ENCODE results near the gene TNIP2. TPM values are rescaled to one million over a fixed set of nuclear protein-coding genes. Genes with fewer than 3 reads are reported as not detected.

The TNIP2 gene
- total RNA-seq, 1 donor from 2014 or later: 29.0 TPM

DNA sequence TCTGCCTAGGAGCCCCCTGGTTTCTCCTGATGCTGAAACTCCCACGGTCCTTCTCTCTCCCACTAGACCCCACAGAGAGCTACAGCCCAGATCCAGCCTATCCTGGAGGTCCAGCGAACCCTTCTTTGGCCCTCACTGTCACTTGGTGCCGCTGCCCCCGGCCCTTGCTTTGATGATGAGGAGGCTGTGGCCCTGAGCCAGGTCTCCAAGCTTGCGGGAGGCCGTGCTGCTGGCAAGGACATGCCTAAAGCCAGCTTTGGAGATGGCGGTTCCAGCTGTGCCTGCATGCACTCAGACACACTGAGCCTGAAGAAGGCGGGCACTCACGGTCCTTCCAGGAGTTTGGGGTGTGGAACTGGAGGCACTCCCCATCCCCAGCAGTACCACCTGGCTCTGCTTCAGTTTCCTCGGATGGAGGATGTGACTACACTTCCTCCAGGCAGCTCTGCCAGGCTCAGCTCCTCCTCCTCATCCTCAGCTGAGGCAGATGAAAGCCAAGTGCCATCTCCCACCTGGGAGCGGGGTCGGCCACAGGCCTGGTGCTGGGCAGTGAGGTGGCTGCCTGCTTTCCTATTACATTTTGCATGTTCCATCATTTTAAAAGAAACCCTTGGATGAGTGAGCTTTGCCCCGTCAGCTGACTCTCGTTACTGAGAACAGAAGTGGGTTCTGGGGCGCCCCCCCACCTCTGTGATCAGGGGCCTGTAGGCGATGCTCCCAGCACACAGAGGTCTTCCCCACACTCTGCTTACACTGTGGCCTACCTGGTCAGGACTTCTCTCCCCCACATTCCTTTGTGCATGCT, 9.0 kb downstream of the TNIP2 start:
- H3K27me3 Mint-ChIP-seq (ENCODE audit: low read depth): no peaks in the 10 kb centered on the region

DNA sequence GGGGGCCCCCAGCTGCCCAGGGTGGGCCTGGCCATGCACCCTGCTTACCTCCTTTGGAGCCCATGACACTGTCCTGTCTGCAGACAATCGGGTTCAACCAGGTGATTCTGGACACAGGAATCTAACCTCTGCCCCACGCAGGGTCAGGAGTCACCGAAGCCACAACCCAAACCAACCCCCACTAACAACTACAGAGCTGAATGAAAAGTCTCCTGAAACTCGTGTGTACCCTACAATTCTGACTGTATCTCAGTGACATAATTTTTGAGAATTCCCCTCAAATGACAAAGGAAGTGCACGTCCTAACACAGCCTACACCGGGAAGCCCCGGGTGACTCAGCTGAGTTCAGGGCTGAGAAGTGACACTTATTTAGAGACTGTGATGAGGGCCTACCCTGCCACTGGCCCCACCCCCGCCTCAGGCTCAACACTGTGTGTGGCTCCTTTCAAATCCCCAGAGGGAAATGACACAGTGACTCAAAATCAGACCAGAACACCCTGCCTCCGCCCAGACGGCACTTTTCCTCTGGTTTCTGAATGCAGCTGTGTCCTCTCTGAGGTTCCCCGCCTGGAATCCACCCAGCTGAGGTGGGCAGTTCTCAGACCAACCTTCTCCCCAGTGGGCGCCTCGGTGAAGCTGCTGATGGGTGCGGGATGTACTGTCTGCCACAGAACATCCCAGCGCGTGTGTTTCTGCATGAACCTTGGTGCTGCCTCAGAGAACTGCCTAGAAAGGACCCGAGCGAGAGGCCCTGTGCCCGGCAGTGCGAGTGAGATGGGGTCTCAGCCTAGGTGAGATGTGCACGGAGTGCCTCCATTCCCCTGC, 9.9 kb downstream of the TNIP2 start:
- Mint-ChIP-seq H3K27ac (ENCODE audit: unreplicated experiment) (peak overlapping the region; percentile 89), H3K4me3 (ENCODE audit: unreplicated experiment) (no peak overlapping the region)
- peak; percentile 74 for DNase-seq (ENCODE audit: low spot score)

More for the DNA sequence above, 9.0 kb downstream of the TNIP2 start:
- DNase-seq (ENCODE audit: low spot score): peak; percentile 84
- H3K27ac Mint-ChIP-seq (ENCODE audit: unreplicated experiment): peak overlapping the region; percentile 89
- H3K36me3 Mint-ChIP-seq (ENCODE audit: low read depth): peaks cover 24% of the 10 kb centered on the region
- H3K4me3 Mint-ChIP-seq (ENCODE audit: unreplicated experiment): no peak overlapping the region
- peaks cover 44% of the 10 kb centered on the region for H3K4me1 Mint-ChIP-seq (ENCODE audit: low read depth)
- TF ChIP-seq, protein P1, sequence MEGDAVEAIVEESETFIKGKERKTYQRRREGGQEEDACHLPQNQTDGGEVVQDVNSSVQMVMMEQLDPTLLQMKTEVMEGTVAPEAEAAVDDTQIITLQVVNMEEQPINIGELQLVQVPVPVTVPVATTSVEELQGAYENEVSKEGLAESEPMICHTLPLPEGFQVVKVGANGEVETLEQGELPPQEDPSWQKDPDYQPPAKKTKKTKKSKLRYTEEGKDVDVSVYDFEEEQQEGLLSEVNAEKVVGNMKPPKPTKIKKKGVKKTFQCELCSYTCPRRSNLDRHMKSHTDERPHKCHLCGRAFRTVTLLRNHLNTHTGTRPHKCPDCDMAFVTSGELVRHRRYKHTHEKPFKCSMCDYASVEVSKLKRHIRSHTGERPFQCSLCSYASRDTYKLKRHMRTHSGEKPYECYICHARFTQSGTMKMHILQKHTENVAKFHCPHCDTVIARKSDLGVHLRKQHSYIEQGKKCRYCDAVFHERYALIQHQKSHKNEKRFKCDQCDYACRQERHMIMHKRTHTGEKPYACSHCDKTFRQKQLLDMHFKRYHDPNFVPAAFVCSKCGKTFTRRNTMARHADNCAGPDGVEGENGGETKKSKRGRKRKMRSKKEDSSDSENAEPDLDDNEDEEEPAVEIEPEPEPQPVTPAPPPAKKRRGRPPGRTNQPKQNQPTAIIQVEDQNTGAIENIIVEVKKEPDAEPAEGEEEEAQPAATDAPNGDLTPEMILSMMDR (IDR thresholded peaks at IDR 0.05): no peak
- H3K9me3 Mint-ChIP-seq (ENCODE audit: low read depth): no peaks in the 10 kb centered on the region

DNA sequence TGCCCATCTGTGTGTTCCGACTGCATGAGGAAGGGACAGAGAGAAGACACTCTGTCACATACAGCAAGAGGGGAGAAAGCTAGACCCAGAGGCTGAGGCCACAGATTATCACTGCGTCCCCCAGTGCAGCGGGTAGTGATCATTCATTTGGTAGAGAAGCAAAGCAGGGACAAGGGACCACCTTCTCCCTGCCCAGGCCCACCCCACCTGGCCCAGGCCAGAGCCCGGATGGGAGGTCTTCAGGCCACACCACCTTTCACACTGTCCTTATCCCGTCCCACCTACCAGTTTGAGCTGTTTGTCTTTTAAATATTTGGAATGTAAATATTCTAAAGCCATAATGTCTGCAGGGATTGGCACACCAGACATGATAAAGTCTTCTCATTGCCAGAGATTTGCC, 10.6 kb downstream of the TNIP2 start:
- Mint-ChIP-seq H3K27ac (ENCODE audit: unreplicated experiment) (peak overlapping the region; percentile 89), H3K27me3 (ENCODE audit: low read depth) (no peaks in the 10 kb centered on the region), H3K4me3 (ENCODE audit: unreplicated experiment) (no peak overlapping the region), H3K36me3 (ENCODE audit: low read depth) (peaks cover 24% of the 10 kb centered on the region), H3K9me3 (ENCODE audit: low read depth) (no peaks in the 10 kb centered on the region), H3K4me1 (ENCODE audit: low read depth) (peaks cover 54% of the 10 kb centered on the region)
- TF ChIP-seq, protein P1 (IDR thresholded peaks at IDR 0.05): no peak
- peak; percentile 39 for DNase-seq (ENCODE audit: low spot score)

More for the DNA sequence above, 9.9 kb downstream of the TNIP2 start:
- TF ChIP-seq, protein P1 (IDR thresholded peaks at IDR 0.05): no peak
- H3K9me3 Mint-ChIP-seq (ENCODE audit: low read depth): no peaks in the 10 kb centered on the region
- peaks cover 24% of the 10 kb centered on the region for H3K36me3 Mint-ChIP-seq (ENCODE audit: low read depth)
- peaks cover 53% of the 10 kb centered on the region for H3K4me1 Mint-ChIP-seq (ENCODE audit: low read depth)
- H3K27me3 Mint-ChIP-seq (ENCODE audit: low read depth): no peaks in the 10 kb centered on the region

DNA sequence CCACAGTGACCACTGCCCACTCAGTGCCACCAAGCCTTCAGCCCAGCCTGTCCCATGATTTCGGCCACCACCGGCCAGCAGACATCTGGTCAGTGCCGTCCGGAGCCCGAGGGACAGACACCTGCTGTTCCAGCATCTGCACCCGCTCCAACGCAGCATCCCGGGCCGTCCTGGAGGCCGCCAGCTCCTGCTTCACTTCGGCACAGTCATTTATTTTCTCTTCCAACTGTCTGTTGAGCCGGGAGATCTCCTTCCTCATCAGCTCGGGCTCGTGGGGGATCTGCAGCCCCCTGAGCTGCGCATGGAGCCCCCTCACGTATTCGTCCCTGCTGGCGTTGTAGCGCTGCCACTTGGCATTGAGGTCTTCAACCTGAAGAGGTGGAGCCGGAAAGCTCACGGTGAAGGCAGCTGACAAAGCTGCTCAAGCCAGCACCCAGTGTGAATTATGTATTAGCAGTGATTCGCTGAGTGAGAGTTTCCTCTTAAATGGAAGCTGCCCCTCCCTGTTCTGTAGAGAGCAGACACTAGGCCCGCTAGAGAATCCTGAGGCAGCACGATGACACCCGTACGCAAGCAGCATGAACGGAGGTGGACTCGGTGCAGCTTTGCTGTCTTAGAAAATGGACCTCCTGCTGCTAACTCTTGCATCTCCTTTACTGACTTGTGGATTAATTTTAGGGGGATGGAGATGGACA, 11.4 kb downstream of the TNIP2 start:
- peak; percentile 87 for DNase-seq (ENCODE audit: low spot score)
- Mint-ChIP-seq H3K4me1 (ENCODE audit: low read depth) (peaks cover 49% of the 10 kb centered on the region), H3K4me3 (ENCODE audit: unreplicated experiment) (no peak overlapping the region), H3K27me3 (ENCODE audit: low read depth) (no peaks in the 10 kb centered on the region), H3K9me3 (ENCODE audit: low read depth) (no peaks in the 10 kb centered on the region), H3K27ac (ENCODE audit: unreplicated experiment) (no peak overlapping the region), H3K36me3 (ENCODE audit: low read depth) (peaks cover 24% of the 10 kb centered on the region)
- TF ChIP-seq, protein P1 (IDR thresholded peaks at IDR 0.05): no peak

Data from chondrocyte (in vitro differentiated cells).